GM21515 (cell line): Measurements from ENCODE around the gene ZNF609.
A peak's percentile ranks its signal among the peaks of the same experiment; 100 is the strongest.

ENCODE experiments used
- ATAC-seq: cut with Tn5 transposase; IDR thresholded peaks from one replicate; pipeline ENCODE4 v1.9.1; 2021; ENCODE audit not compliant: unreplicated experiment

ZNF609 gene

DNA sequence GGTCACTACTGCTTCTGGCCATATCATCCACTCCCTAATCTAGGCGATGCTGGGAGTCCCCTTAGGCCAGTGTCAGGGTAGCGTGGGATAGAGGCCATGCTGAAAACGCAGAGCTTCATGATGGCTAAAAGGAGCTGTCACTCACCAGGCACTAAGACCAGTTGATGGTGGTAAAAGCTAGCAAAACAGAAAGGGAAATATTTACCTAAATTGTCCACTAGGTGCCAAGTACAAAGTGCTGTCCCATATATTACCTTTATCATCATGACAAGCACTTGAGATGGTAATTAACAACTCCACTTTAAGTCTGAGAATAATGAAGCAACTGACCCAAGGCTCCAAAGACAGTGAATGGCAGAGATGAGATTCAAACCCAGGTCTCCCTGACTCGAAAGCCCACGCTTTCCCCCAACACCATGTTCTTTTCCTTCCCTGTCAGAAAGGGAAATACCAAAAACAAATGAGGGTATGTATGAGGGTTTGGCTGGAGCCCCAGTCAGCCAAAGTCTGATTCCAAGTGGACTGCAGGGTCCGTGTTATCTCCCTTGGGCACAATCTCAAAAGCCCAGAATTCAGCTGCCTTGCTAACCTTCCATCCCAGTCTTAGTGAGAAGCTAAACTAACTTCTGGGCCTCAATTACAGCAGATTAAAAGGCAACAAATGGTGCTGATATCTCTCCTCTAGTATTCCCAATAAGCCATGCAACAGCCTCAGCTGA lies 230.4 kb downstream of the ZNF609 start:
- ATAC-seq: no peak

- no peak for ATAC-seq
Observed at GRCh38 chr15:64691896-64692565, 231.7 kb downstream of the ZNF609 start.

DNA sequence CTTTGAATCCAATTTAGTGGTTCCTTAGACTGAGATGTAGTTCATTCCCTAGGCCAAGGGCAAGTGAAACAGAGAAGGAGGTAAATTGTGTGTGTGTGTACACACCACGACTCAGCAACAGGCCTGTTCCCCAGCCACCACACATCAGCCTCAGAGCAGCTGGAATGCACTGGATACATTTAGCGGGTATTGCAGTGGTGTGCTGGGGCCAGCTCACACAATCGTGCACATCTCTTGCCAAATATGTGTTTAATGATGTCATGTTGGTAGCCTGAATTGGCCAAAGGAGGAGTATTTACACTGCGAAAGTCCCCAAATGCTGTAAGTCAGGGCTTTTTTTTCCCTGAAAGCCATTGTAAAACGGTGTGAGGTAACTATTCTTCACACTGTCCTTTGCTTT lies 232.8 kb downstream of the ZNF609 start:
- ATAC-seq: no peak

DNA sequence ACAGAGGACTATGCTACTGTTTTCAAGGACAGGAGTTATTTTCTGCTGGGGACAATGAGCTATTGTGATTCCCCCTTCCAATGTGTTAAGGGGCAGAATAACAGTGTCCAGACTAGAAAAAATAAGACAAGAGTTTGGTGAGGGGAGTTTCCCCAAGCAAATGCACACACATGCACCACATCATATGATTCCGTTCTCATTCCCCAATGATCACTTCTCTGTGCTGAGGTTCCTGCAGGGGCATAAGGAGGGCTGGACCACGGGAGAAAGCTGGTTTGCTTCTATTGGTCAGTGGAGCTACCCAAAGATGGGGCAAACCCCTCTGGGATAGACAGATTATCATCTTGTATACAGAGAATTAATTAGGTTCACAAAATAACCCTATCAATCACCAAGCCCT lies 234.4 kb downstream of the ZNF609 start:
- no peak for ATAC-seq

- no peak for ATAC-seq
Observed at GRCh38 chr15:64695561-64695992, 235.2 kb downstream of the ZNF609 start.

DNA sequence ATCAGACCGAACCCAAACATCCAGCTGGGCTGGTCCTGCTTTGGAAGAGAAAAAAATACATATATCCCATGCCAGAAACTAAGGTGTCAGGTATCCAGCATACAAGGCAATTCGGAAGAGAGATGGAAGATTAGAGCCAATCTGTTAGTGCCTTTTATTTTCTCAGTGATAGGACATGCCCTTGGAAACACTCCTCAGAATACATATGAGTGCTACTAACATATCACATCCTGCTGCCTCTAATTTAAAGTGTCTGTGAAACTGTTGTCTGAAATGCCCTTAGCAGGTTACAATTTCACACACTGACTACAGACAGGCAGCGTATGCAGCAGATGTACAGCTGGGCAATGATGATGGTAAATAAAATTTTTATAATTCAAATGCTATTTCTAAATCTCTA lies 236.1 kb downstream of the ZNF609 start:
- ATAC-seq: no peak

- no peak for ATAC-seq
Observed at GRCh38 chr15:64697911-64698369, 237.6 kb downstream of the ZNF609 start.

- ATAC-seq: no peak
Observed at GRCh38 chr15:64698823-64699222, 238.4 kb downstream of the ZNF609 start.

- no peak for ATAC-seq
Observed at GRCh38 chr15:64699751-64700388, 239.5 kb downstream of the ZNF609 start.

GRCh38 chr15:64701051-64701450 lies 240.7 kb downstream of the ZNF609 start:
- ATAC-seq: no peak

GRCh38 chr15:64701482-64702184 lies 241.3 kb downstream of the ZNF609 start:
- ATAC-seq: no peak

- peak; percentile 80 for ATAC-seq
Observed at GRCh38 chr15:64702816-64703631, 242.6 kb downstream of the ZNF609 start.

GRCh38 chr15:64703632-64703959 lies 243.2 kb downstream of the ZNF609 start:
- ATAC-seq: no peak

DNA sequence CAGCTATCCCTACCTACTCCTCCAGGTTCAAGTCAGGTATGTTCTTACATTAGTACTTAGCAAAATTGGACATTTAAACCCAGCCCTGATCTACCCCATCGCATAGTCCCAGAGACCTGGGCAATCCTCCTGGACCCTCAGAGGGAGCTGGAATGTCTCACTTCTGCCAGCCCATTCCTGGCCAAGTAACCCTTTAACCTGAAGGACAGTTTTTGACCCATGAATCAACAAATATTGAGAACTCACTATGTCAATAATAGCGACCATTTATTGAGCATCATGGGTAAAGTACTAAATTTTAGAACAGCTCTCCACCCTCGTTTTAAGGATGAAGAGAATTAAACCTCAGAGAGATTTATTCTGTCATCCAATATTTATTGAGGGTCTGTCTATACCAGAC lies 244.6 kb downstream of the ZNF609 start:
- ATAC-seq: no peak

GRCh38 chr15:64706011-64706911 lies 245.9 kb downstream of the ZNF609 start:
- no peak for ATAC-seq

DNA sequence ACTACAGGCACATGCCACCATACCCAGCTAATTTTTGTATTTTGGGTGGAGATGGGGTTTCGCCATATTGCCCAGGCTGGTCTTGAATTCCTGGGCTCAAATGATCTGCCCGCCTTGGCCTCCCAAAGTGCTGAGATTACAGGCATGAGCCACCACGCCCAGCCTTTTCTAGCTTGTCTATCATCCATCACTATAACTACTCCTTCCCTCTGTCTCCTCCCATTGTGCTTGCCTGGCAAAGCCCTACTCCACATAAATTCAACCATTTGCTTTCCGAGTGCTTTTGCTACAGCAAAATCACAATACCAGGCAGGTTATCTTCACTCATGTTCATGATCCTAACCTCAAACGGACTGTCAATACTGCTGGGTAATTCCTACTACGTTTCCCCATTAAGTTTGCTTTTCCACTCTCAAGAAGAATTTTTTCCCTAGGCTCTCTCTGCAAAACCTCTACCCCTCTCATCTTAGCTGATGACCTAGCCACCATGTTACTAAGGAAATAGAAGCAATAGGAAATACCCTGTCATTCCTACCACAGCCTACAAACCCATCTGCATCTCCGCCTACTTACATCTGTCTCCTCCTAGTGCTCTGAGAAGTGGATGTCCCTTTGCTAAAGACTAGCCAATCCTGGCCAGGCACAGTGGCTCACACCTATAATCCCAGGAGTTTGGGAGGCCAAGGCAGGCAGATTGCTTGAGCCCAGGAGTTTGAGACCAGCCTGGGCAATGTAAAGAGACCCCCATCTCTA lies 250.5 kb downstream of the ZNF609 start:
- ATAC-seq: no peak

DNA sequence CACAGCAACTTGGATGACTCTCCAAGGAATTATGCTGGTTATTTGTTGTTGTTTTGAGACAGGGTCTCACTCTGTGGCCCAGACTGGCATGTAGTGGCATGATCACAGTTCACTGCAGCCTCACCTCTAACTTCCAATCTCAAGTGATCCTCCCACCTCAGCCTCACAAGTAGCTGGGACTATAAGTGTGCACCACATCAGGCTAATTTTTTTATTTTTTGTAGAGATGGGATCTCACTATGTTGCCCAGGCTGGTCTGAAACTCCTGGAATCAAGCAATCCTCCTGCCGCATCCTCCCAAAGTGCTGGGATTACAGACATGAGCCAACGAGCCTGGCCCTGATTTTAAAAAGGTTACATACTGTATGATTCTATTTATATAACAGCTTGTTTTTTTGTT lies 252.0 kb downstream of the ZNF609 start:
- ATAC-seq: no peak

GRCh38 chr15:64713592-64713991 lies 253.2 kb downstream of the ZNF609 start:
- no peak for ATAC-seq

DNA sequence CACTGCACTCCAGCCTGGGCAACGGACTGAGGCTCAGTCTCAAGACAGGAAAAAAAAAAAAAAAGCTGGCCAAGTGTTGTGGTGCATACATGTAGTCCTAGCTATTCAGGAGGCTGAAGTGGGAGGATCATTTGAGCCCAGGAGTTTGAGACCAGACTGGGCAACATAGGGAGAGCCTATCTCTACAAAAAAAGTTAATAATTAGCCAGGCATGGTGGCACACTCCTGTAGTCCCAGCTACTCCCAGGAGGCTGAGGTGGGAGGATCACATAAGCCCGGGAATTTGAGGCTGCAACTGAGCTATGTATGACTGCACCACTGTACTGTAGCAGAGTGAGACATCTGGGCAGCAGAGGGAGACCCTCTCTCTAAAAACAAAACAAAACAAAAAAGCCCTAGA lies 256.1 kb downstream of the ZNF609 start:
- ATAC-seq: no peak
